ENCODE data around the gene LAMC1.

LAMC1 gene

DNA sequence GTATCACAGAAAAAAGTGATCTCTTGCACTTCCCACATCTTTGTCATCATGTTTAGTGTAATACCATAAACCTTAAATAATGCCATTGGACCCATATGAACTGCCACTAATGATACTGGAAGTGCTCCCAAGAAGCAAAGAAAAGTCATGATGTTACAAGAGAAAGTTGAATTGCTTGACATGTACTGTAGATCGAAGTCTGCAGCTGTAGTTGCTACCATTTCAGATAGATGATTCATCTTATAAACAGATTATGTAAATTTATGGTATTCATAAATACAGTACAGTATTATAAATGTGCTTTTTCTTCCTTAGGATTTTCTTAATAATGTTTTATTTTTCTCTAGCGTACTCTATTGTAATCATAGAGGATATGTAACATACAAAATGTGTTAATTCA is 132.7 kb downstream of the LAMC1 start:
- H3K4me2 ChIP-seq (ENCODE audit: insufficient read depth, low read length, poor library complexity, severe bottlenecking), result no peak overlapping the region
- DNase-seq (ENCODE audit: low spot score), result no peak
- no peak overlapping the region for H3K18ac ChIP-seq (ENCODE audit: low read length)
- no peak overlapping the region for H2AK5ac ChIP-seq (ENCODE audit: low read depth, low read length)
- H3K9me3 ChIP-seq (replicated peaks in 1 of 2; ENCODE audit: control insufficient read depth in 2 of 2, insufficient read depth in 1 of 2, low read depth in 1 of 2, low read length in 2 of 2), result no peaks in the 10 kb centered on the region
- H2BK12ac ChIP-seq (ENCODE audit: low read length), result no peak overlapping the region
- H3K27ac ChIP-seq (replicated peaks; ENCODE audit: low read length), result no peak overlapping the region
- no peak overlapping the region for H2BK120ac ChIP-seq (ENCODE audit: low read depth, low read length)
- no peak overlapping the region for H2AFZ ChIP-seq (ENCODE audit: low read length)
- H3K27me3 ChIP-seq (ENCODE audit: control insufficient read depth in 3 of 3, insufficient read depth in 3 of 3, low read depth in 1 of 3, low read length in 3 of 3), result no peaks in the 10 kb centered on the region
- no peak overlapping the region for H3K4ac ChIP-seq (ENCODE audit: low read length)
- no peaks in the 10 kb centered on the region for H3K79me1 ChIP-seq (ENCODE audit: low read depth, low read length)
- H3K9ac ChIP-seq (ENCODE audit: low read depth, low read length, poor library complexity), result no peak overlapping the region
- H3K14ac ChIP-seq (ENCODE audit: low read length), result no peak overlapping the region
- no peak overlapping the region for H3K4me3 ChIP-seq (ENCODE audit: low read length in 2 of 2)
- WGBS, 2 donors (ENCODE audit: extremely low coverage in 2 of 2, insufficient read length in 2 of 2, insufficient replicate concordance in 1 of 2), result no CpG with 5 or more reads among the region's 2 CpGs
- H4K91ac ChIP-seq (ENCODE audit: low read depth, low read length, poor library complexity), result no peak overlapping the region
- no peak overlapping the region for H4K8ac ChIP-seq (ENCODE audit: low read depth, low read length)
- no peaks in the 10 kb centered on the region for H3K4me1 ChIP-seq (ENCODE audit: control insufficient read depth in 2 of 2, insufficient read depth in 1 of 2, low read depth in 1 of 2, low read length in 2 of 2)
- no peak overlapping the region for H3K23ac ChIP-seq (ENCODE audit: low read depth, low read length, poor library complexity)
- no peak overlapping the region for H2BK5ac ChIP-seq (ENCODE audit: low read length)
- H3K36me3 ChIP-seq (replicated peaks in 1 of 2; ENCODE audit: control insufficient read depth in 2 of 2, insufficient read depth in 2 of 2, low read length in 2 of 2), result no peaks in the 10 kb centered on the region
- no peak overlapping the region for H2BK15ac ChIP-seq (ENCODE audit: low read length)

DNA sequence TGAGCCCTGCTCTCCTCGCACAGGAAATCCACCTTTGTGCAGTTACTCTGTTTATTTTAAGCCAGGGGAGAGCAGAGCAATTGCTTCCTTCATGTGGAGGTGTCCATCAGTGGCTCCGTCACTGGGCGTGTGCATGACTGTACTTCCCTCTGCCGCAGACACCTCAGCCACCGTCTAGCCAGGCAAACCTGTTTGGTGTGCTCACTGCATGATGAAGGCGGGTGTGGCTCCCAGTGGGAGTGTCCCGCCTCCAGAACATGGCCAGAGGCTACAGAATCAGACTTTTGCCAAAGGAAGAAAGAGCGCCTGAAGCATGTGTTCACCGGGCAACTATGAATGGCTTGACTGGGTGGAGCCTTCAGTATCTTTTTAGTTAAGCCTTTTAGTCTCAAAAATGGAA is 136.7 kb downstream of the LAMC1 start:
- H2BK5ac ChIP-seq (ENCODE audit: low read length), result no peak overlapping the region
- H3K18ac ChIP-seq (ENCODE audit: low read length), result peak overlapping the region; percentile 67
- H3K23ac ChIP-seq (ENCODE audit: low read depth, low read length, poor library complexity), result no peak overlapping the region
- DNase-seq (ENCODE audit: low spot score), result no peak
- no peak overlapping the region for H4K91ac ChIP-seq (ENCODE audit: low read depth, low read length, poor library complexity)
- no peaks in the 10 kb centered on the region for H3K27me3 ChIP-seq (ENCODE audit: control insufficient read depth in 3 of 3, insufficient read depth in 3 of 3, low read depth in 1 of 3, low read length in 3 of 3)
- no peak overlapping the region for H2BK15ac ChIP-seq (ENCODE audit: low read length)
- H2BK12ac ChIP-seq (ENCODE audit: low read length), result no peak overlapping the region
- no peaks in the 10 kb centered on the region for H3K9me3 ChIP-seq (replicated peaks in 1 of 2; ENCODE audit: control insufficient read depth in 2 of 2, insufficient read depth in 1 of 2, low read depth in 1 of 2, low read length in 2 of 2)
- no peak overlapping the region for H3K4me3 ChIP-seq (ENCODE audit: low read length in 2 of 2)
- no peak overlapping the region for H3K4me2 ChIP-seq (ENCODE audit: insufficient read depth, low read length, poor library complexity, severe bottlenecking)
- H3K4ac ChIP-seq (ENCODE audit: low read length), result no peak overlapping the region
- no CpG with 5 or more reads among the region's 9 CpGs for WGBS, 2 donors (ENCODE audit: extremely low coverage in 2 of 2, insufficient read length in 2 of 2, insufficient replicate concordance in 1 of 2)
- no peak overlapping the region for H2AFZ ChIP-seq (ENCODE audit: low read length)
- no peak overlapping the region for H3K14ac ChIP-seq (ENCODE audit: low read length)
- no peak overlapping the region for H3K27ac ChIP-seq (replicated peaks; ENCODE audit: low read length)
- no peak overlapping the region for H2AK5ac ChIP-seq (ENCODE audit: low read depth, low read length)
- no peak overlapping the region for H4K8ac ChIP-seq (ENCODE audit: low read depth, low read length)
- no peaks in the 10 kb centered on the region for H3K36me3 ChIP-seq (replicated peaks in 1 of 2; ENCODE audit: control insufficient read depth in 2 of 2, insufficient read depth in 2 of 2, low read length in 2 of 2)
- H3K9ac ChIP-seq (ENCODE audit: low read depth, low read length, poor library complexity), result peak overlapping the region; percentile 54
- no peak overlapping the region for H2BK120ac ChIP-seq (ENCODE audit: low read depth, low read length)
- H3K79me1 ChIP-seq (ENCODE audit: low read depth, low read length), result no peaks in the 10 kb centered on the region
- H3K4me1 ChIP-seq (ENCODE audit: control insufficient read depth in 2 of 2, insufficient read depth in 1 of 2, low read depth in 1 of 2, low read length in 2 of 2), result peaks cover 3 to 7% of the 10 kb centered on the region in 2 donors

DNA sequence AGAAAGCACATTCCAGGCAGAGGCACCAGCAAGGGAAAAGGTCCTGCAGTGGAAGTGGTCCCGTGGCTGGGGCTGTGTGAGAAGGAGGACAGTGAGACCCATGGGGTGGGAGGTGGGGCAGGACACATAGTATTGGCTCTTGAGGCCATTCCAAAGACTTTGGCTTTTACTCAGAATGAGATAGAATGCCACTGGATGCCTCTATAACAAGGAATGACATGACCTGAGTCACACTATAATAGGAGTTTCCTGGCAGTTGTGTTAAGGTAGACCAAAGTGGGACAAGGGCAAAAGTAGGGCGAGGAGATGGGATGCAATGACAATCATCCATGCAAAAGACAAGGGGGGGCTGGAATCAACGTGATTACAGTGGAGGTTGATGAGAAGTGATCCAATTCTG is 138.2 kb downstream of the LAMC1 start:
- Histone ChIP-seq H2BK15ac (ENCODE audit: low read length) (no peak overlapping the region), H3K23ac (ENCODE audit: low read depth, low read length, poor library complexity) (no peak overlapping the region), H3K4me1 (ENCODE audit: control insufficient read depth in 2 of 2, insufficient read depth in 1 of 2, low read depth in 1 of 2, low read length in 2 of 2) (peaks cover 7 to 16% of the 10 kb centered on the region in 2 donors), H3K14ac (ENCODE audit: low read length) (no peak overlapping the region), H3K27me3 (ENCODE audit: control insufficient read depth in 3 of 3, insufficient read depth in 3 of 3, low read depth in 1 of 3, low read length in 3 of 3) (no peaks in the 10 kb centered on the region), H3K18ac (ENCODE audit: low read length) (no peak overlapping the region), H4K8ac (ENCODE audit: low read depth, low read length) (no peak overlapping the region), H2BK12ac (ENCODE audit: low read length) (no peak overlapping the region), H3K4me3 (ENCODE audit: low read length in 2 of 2) (no peak overlapping the region), H3K4me2 (ENCODE audit: insufficient read depth, low read length, poor library complexity, severe bottlenecking) (no peak overlapping the region), H3K79me1 (ENCODE audit: low read depth, low read length) (no peaks in the 10 kb centered on the region), H2BK5ac (ENCODE audit: low read length) (no peak overlapping the region), H3K4ac (ENCODE audit: low read length) (no peak overlapping the region), H2BK120ac (ENCODE audit: low read depth, low read length) (no peak overlapping the region), H3K27ac (replicated peaks; ENCODE audit: low read length) (no peak overlapping the region), H3K9me3 (replicated peaks in 1 of 2; ENCODE audit: control insufficient read depth in 2 of 2, insufficient read depth in 1 of 2, low read depth in 1 of 2, low read length in 2 of 2) (no peaks in the 10 kb centered on the region), H2AK5ac (ENCODE audit: low read depth, low read length) (no peak overlapping the region), H2AFZ (ENCODE audit: low read length) (no peak overlapping the region), H3K36me3 (replicated peaks in 1 of 2; ENCODE audit: control insufficient read depth in 2 of 2, insufficient read depth in 2 of 2, low read length in 2 of 2) (no peaks in the 10 kb centered on the region), H4K91ac (ENCODE audit: low read depth, low read length, poor library complexity) (no peak overlapping the region), H3K9ac (ENCODE audit: low read depth, low read length, poor library complexity) (no peak overlapping the region)
- WGBS, 2 donors (ENCODE audit: extremely low coverage in 2 of 2, insufficient read length in 2 of 2, insufficient replicate concordance in 1 of 2), result no CpG with 5 or more reads among the region's 3 CpGs
- no peak for DNase-seq (ENCODE audit: low spot score)

DNA sequence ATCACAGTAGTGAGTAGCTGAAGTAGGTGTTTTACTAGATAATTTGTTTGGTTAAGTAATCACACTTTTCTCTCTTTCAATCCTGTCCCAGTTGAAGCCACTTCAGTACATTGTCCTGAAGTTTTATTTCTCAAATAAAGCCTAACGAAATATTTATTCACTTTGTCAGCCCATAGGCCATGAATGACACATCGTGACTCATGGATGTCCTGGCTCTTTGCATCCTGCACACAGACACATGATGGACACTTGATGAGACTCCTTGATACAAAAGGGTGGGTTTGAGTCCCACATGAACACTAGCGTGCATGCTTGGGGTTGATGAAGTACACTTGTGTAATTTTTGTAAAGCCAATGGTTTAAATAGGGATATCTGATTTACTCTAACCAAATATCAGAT is 140.1 kb downstream of the LAMC1 start:
- no peak overlapping the region for H4K8ac ChIP-seq (ENCODE audit: low read depth, low read length)
- H3K4me2 ChIP-seq (ENCODE audit: insufficient read depth, low read length, poor library complexity, severe bottlenecking), result no peak overlapping the region
- no peaks in the 10 kb centered on the region for H3K36me3 ChIP-seq (replicated peaks in 1 of 2; ENCODE audit: control insufficient read depth in 2 of 2, insufficient read depth in 2 of 2, low read length in 2 of 2)
- H3K79me1 ChIP-seq (ENCODE audit: low read depth, low read length), result no peaks in the 10 kb centered on the region
- H2BK12ac ChIP-seq (ENCODE audit: low read length), result no peak overlapping the region
- no peak overlapping the region for H3K4ac ChIP-seq (ENCODE audit: low read length)
- H3K9ac ChIP-seq (ENCODE audit: low read depth, low read length, poor library complexity), result no peak overlapping the region
- H2BK120ac ChIP-seq (ENCODE audit: low read depth, low read length), result no peak overlapping the region
- H3K23ac ChIP-seq (ENCODE audit: low read depth, low read length, poor library complexity), result no peak overlapping the region
- WGBS, 2 donors (ENCODE audit: extremely low coverage in 2 of 2, insufficient read length in 2 of 2, insufficient replicate concordance in 1 of 2), result no CpG with 5 or more reads among the region's 3 CpGs
- DNase-seq (ENCODE audit: low spot score), result no peak
- H3K18ac ChIP-seq (ENCODE audit: low read length), result no peak overlapping the region
- H4K91ac ChIP-seq (ENCODE audit: low read depth, low read length, poor library complexity), result no peak overlapping the region
- no peak overlapping the region for H2AK5ac ChIP-seq (ENCODE audit: low read depth, low read length)
- H2AFZ ChIP-seq (ENCODE audit: low read length), result no peak overlapping the region
- no peaks in the 10 kb centered on the region for H3K9me3 ChIP-seq (replicated peaks in 1 of 2; ENCODE audit: control insufficient read depth in 2 of 2, insufficient read depth in 1 of 2, low read depth in 1 of 2, low read length in 2 of 2)
- no peaks in the 10 kb centered on the region for H3K27me3 ChIP-seq (ENCODE audit: control insufficient read depth in 3 of 3, insufficient read depth in 3 of 3, low read depth in 1 of 3, low read length in 3 of 3)
- no peak overlapping the region for H3K14ac ChIP-seq (ENCODE audit: low read length)
- no peak overlapping the region for H2BK5ac ChIP-seq (ENCODE audit: low read length)
- no peak overlapping the region for H3K27ac ChIP-seq (replicated peaks; ENCODE audit: low read length)
- no peak overlapping the region for H3K4me3 ChIP-seq (ENCODE audit: low read length in 2 of 2)
- no peak overlapping the region for H2BK15ac ChIP-seq (ENCODE audit: low read length)
- peaks cover 7 to 17% of the 10 kb centered on the region in 2 donors for H3K4me1 ChIP-seq (ENCODE audit: control insufficient read depth in 2 of 2, insufficient read depth in 1 of 2, low read depth in 1 of 2, low read length in 2 of 2)

All from neuronal stem cell (in vitro differentiated cells).